IPS-20b (cell line): Measurements from ENCODE around the gene CD300LF.

Experiments
- H3K27ac ChIP-seq: one replicate; pipeline ENCODE4 v1.5.1; 2013; ENCODE audit warnings: low read length
- H3K27me3 ChIP-seq: 2 replicates; pipeline ENCODE4 v1.6.1; 2013; ENCODE audit warnings: mild to moderate bottlenecking, low read length, inconsistent platforms; ENCODE audit not compliant: insufficient read depth
- H3K36me3 ChIP-seq: 2 replicates; pipeline ENCODE4 v1.6.1; 2013; ENCODE audit warnings: low read depth, mild to moderate bottlenecking, inconsistent platforms, low read length, moderate library complexity; ENCODE audit not compliant: insufficient read depth
- H3K4me1 ChIP-seq: 2 replicates; pipeline ENCODE4 v1.6.1; 2013; ENCODE audit warnings: mild to moderate bottlenecking, control low read depth, inconsistent platforms, low read length, moderate library complexity; ENCODE audit not compliant: insufficient read depth
- H3K4me3 ChIP-seq: 2 replicates; pipeline ENCODE4 v1.5.1; 2013; ENCODE audit warnings: mild to moderate bottlenecking, low read length, inconsistent platforms
- H3K9ac ChIP-seq: 2 replicates; pipeline ENCODE4 v1.6.1; 2013; ENCODE audit warnings: low read depth, mild to moderate bottlenecking, inconsistent platforms, low read length, moderate library complexity
- H3K9me3 ChIP-seq: 2 replicates; pipeline ENCODE4 v1.6.1; 2013; ENCODE audit warnings: mild to moderate bottlenecking, low read depth, low read length, inconsistent platforms; ENCODE audit not compliant: insufficient read depth

Gene CD300LF

DNA sequence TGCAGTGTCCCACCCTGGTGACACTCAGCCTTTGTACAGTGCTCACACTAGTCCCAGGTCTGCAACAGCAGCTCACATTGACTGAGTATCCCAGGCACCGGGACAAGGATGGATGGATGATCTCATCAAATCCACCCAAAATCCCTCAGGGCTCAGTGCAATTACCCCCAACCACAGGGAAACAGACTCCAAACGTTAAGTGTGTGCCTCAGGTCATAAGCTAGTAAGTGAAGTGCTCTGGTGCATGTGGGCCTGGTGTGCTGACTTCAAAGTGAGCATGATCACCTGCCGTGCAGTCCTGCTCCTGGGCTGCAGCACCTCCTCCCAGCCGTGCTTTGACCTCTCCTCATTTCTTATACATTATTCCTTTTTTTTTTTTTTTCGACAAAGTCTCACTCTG is 58.0 kb downstream of the CD300LF start:
- Histone ChIP-seq H3K27me3 (peaks cover 51% of the 10 kb centered on the region), H3K4me3 (no peak overlapping the region), H3K9ac (no peak overlapping the region), H3K27ac (no peak overlapping the region), H3K4me1 (no peaks in the 10 kb centered on the region), H3K36me3 (no peaks in the 10 kb centered on the region), H3K9me3 (no peaks in the 10 kb centered on the region)

- Histone ChIP-seq H3K27me3 (peaks cover 50% of the 10 kb centered on the region), H3K9ac (no peak overlapping the region), H3K9me3 (no peaks in the 10 kb centered on the region), H3K4me3 (no peak overlapping the region), H3K27ac (no peak overlapping the region), H3K4me1 (no peaks in the 10 kb centered on the region), H3K36me3 (no peaks in the 10 kb centered on the region)
Measured at GRCh38 chr17:74652020-74652419, 60.7 kb downstream of the CD300LF start.

DNA sequence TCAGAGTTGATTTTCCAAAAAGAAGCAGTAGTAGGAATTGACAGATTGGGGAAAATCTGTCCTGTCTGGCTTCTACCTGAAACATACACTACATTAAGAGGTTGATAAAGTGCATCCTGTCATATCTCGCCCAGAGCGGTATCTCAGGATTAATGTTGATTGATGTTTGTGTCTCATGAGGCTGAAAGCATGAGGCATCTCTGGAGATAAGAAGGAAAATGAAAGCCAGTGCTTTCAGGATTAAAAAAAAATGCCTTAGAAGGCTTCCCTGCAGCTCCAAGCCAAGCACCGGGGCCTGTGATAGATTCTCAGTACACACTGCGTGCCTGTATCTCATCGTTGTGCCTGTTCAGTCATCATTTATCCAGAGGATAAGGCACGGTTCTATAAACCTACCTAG is 62.8 kb downstream of the CD300LF start:
- Histone ChIP-seq H3K9ac (no peak overlapping the region), H3K4me3 (no peak overlapping the region), H3K27ac (no peak overlapping the region), H3K27me3 (peaks cover 50% of the 10 kb centered on the region), H3K4me1 (no peaks in the 10 kb centered on the region), H3K36me3 (no peaks in the 10 kb centered on the region), H3K9me3 (no peaks in the 10 kb centered on the region)

- H3K9ac ChIP-seq, result no peak overlapping the region
- H3K4me3 ChIP-seq, result no peak overlapping the region
- peaks cover 40% of the 10 kb centered on the region for H3K27me3 ChIP-seq
- no peaks in the 10 kb centered on the region for H3K36me3 ChIP-seq
- no peaks in the 10 kb centered on the region for H3K9me3 ChIP-seq
- H3K27ac ChIP-seq, result no peak overlapping the region
- no peaks in the 10 kb centered on the region for H3K4me1 ChIP-seq
Measured at GRCh38 chr17:74647871-74648672, 64.7 kb downstream of the CD300LF start.

GRCh38 chr17:74646231-74646630 is 66.5 kb downstream of the CD300LF start:
- no peaks in the 10 kb centered on the region for H3K36me3 ChIP-seq
- peaks cover 22% of the 10 kb centered on the region for H3K27me3 ChIP-seq
- no peaks in the 10 kb centered on the region for H3K9me3 ChIP-seq
- no peak overlapping the region for H3K27ac ChIP-seq
- no peaks in the 10 kb centered on the region; the same call in 1 of the 2 replicates for H3K4me1 ChIP-seq
- no peak overlapping the region for H3K4me3 ChIP-seq
- H3K9ac ChIP-seq, result no peak overlapping the region

- H3K9me3 ChIP-seq, result no peaks in the 10 kb centered on the region
- no peak overlapping the region for H3K27ac ChIP-seq
- no peak overlapping the region for H3K9ac ChIP-seq
- H3K4me1 ChIP-seq, result no peaks in the 10 kb centered on the region; the same call in 1 of the 2 replicates
- H3K4me3 ChIP-seq, result no peak overlapping the region
- H3K36me3 ChIP-seq, result no peaks in the 10 kb centered on the region
- peaks cover 9% of the 10 kb centered on the region for H3K27me3 ChIP-seq
Measured at GRCh38 chr17:74645010-74645409, 67.7 kb downstream of the CD300LF start.

- Histone ChIP-seq H3K4me1 (no peaks in the 10 kb centered on the region; the same call in 1 of the 2 replicates), H3K27me3 (peaks cover 5% of the 10 kb centered on the region; the same call in 1 of the 2 replicates), H3K4me3 (no peak overlapping the region), H3K9me3 (no peaks in the 10 kb centered on the region), H3K27ac (no peak overlapping the region), H3K9ac (no peak overlapping the region), H3K36me3 (no peaks in the 10 kb centered on the region)
Measured at GRCh38 chr17:74644419-74644818, 68.3 kb downstream of the CD300LF start.
